ENCODE measurements around the gene CROCC2. TPM values are rescaled to one million over a fixed set of nuclear protein-coding genes. Genes with fewer than 3 reads are reported as not detected.
A peak's percentile ranks its signal among the peaks of the same experiment; 100 is the strongest.

The CROCC2 gene
- total and polyA plus RNA-seq, 10 of the 15 experiments (the other 5 are each of a cell fraction or from before 2014, with no cell fraction given) = not detected

DNA sequence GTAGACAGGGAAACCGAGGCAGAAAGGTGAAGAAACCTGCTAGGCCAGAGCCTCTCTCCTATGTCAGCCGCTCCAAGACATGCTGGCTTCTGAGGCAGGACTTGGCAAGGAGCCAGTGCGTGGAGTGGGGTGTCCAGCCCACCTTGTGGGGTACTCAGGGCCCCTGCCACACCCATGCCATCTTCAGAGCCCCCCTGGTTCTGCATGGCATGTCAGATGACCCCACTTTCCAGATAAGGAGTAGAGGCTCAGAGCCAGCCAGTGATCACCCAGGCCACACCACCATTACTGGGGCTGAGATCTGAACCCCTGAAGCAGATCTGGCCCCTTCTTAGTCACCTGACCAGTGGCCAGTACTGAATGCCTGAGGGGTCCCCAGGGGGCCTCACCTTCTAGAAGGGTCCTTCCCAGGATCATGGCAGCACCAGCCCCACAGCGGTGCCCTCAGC lies 14.7 kb downstream of the CROCC2 start:
- in situ Hi-C loops (cut with MboI) = no loop called here
- CTCF ChIA-PET = no interaction called here
- H4K20me1 ChIP-seq (ENCODE audit: control insufficient read depth, insufficient read depth) = no peaks in the 10 kb centered on the region
- no peak; the same call in 2 of the 3 replicates for ATAC-seq
- no peak overlapping the region for H3K9ac ChIP-seq (ENCODE audit: control insufficient read depth, insufficient read depth, low read length)
- POLR2A ChIA-PET = no interaction called here
- no peak overlapping the region for H3K27ac ChIP-seq (ENCODE audit: control insufficient read depth, insufficient read depth)
- no peak overlapping the region for H3K4me2 ChIP-seq (ENCODE audit: control insufficient read depth, insufficient read depth)
- H3K79me2 ChIP-seq (ENCODE audit: control insufficient read depth, insufficient read depth, low read length) = no peaks in the 10 kb centered on the region
- WGBS (ENCODE audit: insufficient coverage, insufficient replicate concordance, low lambda C conversion rate, missing lambda C conversion rate) = 49% methylated on average over 4 of the region's 4 CpGs
- H3K27me3 ChIP-seq (replicated peaks in 1 of 2; ENCODE audit: control insufficient read depth in 2 of 2, insufficient read depth in 2 of 2, low read length in 1 of 2) = no peaks in the 10 kb centered on the region; a peak in 2 of 4 replicates
- SMC1A ChIA-PET (ENCODE audit: uncharacterized antibody, unreplicated experiment) = no interaction called here
- no peak for TF ChIP-seq MTA2 (IDR thresholded peaks at IDR 0.05; ENCODE audit: low read depth)
- no peak for TF ChIP-seq MTA3 (IDR thresholded peaks at IDR 0.05; ENCODE audit: borderline replicate concordance, low read length)
- no peak for TF ChIP-seq STAT1 (conservative IDR thresholded peaks at IDR 0.05)
- H3K4me3 ChIP-seq = no peak overlapping the region
- no peak overlapping the region for H2AFZ ChIP-seq (ENCODE audit: control insufficient read depth, low read depth, low read length)
- intact Hi-C loops (cut with micrococcal nuclease; ENCODE audit: unreplicated experiment) = no loop called here
- no peaks in the 10 kb centered on the region for H3K9me3 ChIP-seq (replicated peaks; ENCODE audit: control insufficient read depth, insufficient read depth, low read length)
- H3K4me1 ChIP-seq (ENCODE audit: control insufficient read depth, insufficient read depth, low read length) = no peaks in the 10 kb centered on the region
- H3K36me3 ChIP-seq (ENCODE audit: control insufficient read depth in 2 of 2, insufficient read depth in 2 of 2, low read length in 1 of 2) = no peaks in the 10 kb centered on the region
- RAD21 ChIA-PET (ENCODE audit: unreplicated experiment) = no interaction called here
- no peak for DNase-seq (ENCODE audit: low read depth, low spot score)
- no TSS peak for BruUV-seq (replicated peaks)
- FAIRE-seq = no peak

DNA sequence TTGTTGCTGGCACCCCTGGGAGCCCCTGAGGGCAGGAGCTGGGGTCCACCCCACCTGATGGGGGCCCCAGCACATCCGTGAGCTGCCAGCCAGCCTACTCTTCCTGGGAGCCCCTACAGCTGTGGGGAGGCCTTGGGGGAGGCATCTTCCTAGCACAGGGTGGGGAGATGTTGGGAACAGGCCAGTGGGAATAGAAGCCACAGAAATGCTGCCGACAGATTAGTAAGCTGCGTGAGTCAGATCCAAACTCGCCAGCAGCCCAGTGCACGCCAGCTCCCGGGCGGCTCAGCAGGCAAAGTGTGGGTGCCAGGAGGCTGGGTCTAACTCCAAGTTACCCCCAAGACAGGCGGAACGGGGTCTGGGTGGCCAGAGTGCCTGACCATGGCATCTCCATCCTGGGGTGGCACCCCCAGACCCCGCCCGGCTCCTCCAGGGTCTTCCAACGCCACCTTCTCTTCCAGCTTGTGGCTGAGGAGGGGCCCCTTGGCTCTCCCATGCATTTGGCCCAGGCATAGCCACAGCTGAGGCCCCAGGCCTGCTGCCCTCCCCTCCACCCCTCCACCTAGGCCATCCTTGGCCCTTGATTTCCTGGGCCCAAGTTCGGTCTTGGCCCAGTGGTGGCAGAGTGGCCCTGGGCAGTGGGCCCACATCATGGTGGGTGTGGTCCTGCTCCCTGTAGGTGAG lies 15.3 kb downstream of the CROCC2 start:
- ATAC-seq = peak; percentile 33
- no peak for FAIRE-seq
- H2AFZ ChIP-seq (ENCODE audit: control insufficient read depth, low read depth, low read length) = no peak overlapping the region
- 4% methylated on average over 13 of the region's 13 CpGs for WGBS (ENCODE audit: insufficient coverage, insufficient replicate concordance, low lambda C conversion rate, missing lambda C conversion rate)
- H4K20me1 ChIP-seq (ENCODE audit: control insufficient read depth, insufficient read depth) = no peaks in the 10 kb centered on the region
- H3K4me3 ChIP-seq = no peak overlapping the region
- no TSS peak for BruUV-seq (replicated peaks)
- H3K36me3 ChIP-seq (ENCODE audit: control insufficient read depth in 2 of 2, insufficient read depth in 2 of 2, low read length in 1 of 2) = no peaks in the 10 kb centered on the region
- no peak for DNase-seq (ENCODE audit: low read depth, low spot score)
- CTCF ChIA-PET = no interaction called here
- POLR2A ChIA-PET = no interaction called here
- no peak for TF ChIP-seq BACH1 (IDR thresholded peaks at IDR 0.05; ENCODE audit: borderline replicate concordance)
- TF ChIP-seq YBX1 (IDR thresholded peaks at IDR 0.05) = no peak
- TF ChIP-seq CHD4 (IDR thresholded peaks at IDR 0.05) = no peak
- no peak for TF ChIP-seq TAF1 (IDR thresholded peaks at IDR 0.05; ENCODE audit: borderline replicate concordance, low read depth, low read length)
- H3K4me2 ChIP-seq (ENCODE audit: control insufficient read depth, insufficient read depth) = no peak overlapping the region
- H3K9me3 ChIP-seq (replicated peaks; ENCODE audit: control insufficient read depth, insufficient read depth, low read length) = no peaks in the 10 kb centered on the region
- intact Hi-C loops (cut with micrococcal nuclease; ENCODE audit: unreplicated experiment) = no loop called here
- RAD21 ChIA-PET (ENCODE audit: unreplicated experiment) = no interaction called here
- no peaks in the 10 kb centered on the region for H3K79me2 ChIP-seq (ENCODE audit: control insufficient read depth, insufficient read depth, low read length)
- no peak overlapping the region for H3K27ac ChIP-seq (ENCODE audit: control insufficient read depth, insufficient read depth)
- SMC1A ChIA-PET (ENCODE audit: uncharacterized antibody, unreplicated experiment) = no interaction called here
- no peak overlapping the region for H3K9ac ChIP-seq (ENCODE audit: control insufficient read depth, insufficient read depth, low read length)
- H3K27me3 ChIP-seq (replicated peaks in 1 of 2; ENCODE audit: control insufficient read depth in 2 of 2, insufficient read depth in 2 of 2, low read length in 1 of 2) = no peaks in the 10 kb centered on the region; a peak in 2 of 4 replicates
- in situ Hi-C loops (cut with MboI) = no loop called here
- H3K4me1 ChIP-seq (ENCODE audit: control insufficient read depth, insufficient read depth, low read length) = no peaks in the 10 kb centered on the region

Data from GM12878 (cell line).